Stimulated activated CD8-positive, alpha-beta memory T cell treated with anti-CD3 and anti-CD28 coated beads, Interleukin-2, amount 100 ng/mL, for 48 hours (primary cell): ENCODE measurements around the gene IPO11.

ENCODE experiments used
- DNase-seq, 2 donors: peaks; one replicate each; pipeline ENCODE4 v3.0.0-alpha.2; 2020; ENCODE audit warnings: low read depth in 2 of 2

IPO11 gene

DNA sequence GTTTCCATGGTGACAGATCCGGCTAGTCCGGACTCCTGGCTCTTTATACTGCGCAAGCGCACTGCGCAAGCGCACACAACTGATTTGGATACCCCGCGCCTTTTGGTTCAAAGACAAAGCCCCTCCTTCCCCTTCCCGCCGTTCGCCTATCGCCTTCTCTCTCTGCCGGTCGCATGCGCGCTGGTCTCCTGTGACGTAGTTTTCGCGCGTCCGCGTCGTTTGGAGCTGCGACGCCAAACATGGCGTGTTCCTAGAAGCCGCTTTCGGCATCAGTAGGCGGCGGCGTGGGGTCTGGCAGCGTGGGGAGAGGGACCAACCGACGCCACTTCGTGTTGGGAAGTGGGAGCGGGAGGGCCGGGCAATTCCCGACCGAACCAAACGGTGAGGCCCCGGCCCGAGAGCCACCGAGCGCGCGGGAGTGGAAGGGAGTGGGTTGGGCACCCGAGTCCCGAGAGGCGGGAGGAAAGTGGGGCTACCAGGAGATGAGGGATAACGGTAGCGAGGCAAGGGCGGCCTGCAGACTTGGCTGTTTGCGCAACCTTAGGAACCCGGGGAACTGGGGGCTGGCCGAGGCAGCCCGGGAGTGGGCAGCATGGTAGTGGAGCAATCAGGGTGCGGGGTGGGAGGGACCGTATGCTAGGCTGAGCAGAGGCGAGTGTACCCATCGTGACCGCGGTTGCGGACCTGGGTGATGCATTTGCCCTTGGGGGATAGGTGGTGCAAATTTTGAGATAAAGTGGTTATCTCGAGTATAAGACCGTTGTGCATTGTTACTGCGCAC is at the start of gene IPO11:
Gene IPO11, plus strand, starts transcription at position 215 of the 781 bp plus-strand sequence. CDS start 24,517 bp downstream, outside the sequence.
- DNase-seq: peak; percentile 95 to 99

DNA sequence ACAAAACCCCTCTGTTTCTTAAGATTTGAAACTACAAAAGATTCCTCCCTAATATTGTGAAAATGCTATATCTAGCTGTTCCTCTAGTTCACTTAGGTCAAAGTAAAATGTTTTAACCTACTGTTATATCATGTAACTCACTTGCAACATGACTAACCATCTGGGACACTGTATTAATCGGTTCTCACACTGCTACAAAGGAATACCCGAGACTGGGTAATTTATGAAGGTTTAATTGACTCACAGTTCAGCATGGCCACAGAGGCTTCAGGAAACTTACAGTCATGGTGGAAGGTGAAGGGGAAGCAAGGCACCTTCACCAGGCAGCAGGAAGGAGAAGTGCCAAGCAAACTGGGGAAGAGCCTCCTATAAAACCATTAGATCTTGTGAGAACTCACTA is 43.5 kb upstream of the IPO11 start:
- DNase-seq: no peak

DNA sequence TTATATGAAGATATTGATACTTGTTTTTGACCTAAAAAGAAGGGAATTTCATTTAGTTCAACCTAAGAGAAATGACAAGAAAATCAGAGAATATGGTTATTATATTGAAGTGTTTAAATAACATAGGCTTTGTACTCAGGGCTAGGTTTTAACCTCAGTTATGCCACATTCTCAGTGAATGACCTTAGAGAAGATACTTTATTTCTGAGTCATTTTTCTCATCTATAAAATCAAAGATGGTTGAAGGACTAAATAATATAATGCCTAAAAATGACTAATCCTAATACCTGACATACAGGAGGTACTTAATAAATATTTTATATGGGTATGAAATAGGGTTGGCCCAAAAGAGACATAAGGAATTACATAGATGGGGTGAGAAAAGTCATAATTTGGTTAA is 41.2 kb upstream of the IPO11 start:
- no peak for DNase-seq

DNA sequence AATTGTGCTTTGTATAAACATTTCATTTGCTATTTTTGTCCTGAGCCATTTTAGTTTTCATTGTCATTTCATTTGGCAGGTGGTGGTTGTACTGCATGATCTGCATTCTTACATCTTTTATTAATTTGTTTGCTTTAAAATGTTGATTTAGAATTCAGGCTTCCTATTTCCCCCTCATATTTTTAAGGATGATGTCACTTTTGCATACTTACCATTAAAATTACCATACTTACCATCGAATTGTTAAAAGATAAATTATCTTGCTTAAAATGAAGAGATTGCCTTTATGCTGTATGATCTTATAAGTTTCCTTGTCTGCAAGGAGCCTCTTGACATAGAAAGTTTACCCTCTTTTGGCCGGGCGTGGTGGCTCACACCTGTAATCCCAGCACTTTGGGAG is 40.0 kb upstream of the IPO11 start:
- no peak for DNase-seq

GRCh38 chr5:62373382-62373781 is 39.2 kb upstream of the IPO11 start:
- no peak for DNase-seq

- DNase-seq: no peak
Measured at GRCh38 chr5:62374090-62374489, 38.5 kb upstream of the IPO11 start.

- no peak for DNase-seq
Measured at GRCh38 chr5:62375627-62376026, 36.9 kb upstream of the IPO11 start.

GRCh38 chr5:62376064-62376463 is 36.5 kb upstream of the IPO11 start:
- no peak for DNase-seq

DNA sequence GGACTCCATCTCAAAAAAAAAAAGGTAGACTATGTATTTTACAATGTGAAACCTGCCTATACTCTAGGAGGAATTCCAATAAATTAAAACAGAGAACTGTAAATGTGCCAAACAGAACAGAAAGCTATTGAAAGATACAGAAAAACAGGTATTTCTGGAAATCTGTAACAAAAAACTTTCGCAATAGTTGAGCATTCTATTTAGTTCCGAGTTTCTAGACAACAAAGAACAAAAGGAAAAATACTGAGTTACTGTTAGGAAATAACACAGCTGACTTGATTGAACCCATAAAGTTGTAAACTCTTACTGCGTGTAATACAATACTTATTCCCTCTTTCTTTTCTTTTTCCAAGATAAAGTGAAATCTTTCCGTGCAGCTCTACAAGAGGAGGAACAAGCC is 27.4 kb upstream of the IPO11 start:
- no peak for DNase-seq

DNA sequence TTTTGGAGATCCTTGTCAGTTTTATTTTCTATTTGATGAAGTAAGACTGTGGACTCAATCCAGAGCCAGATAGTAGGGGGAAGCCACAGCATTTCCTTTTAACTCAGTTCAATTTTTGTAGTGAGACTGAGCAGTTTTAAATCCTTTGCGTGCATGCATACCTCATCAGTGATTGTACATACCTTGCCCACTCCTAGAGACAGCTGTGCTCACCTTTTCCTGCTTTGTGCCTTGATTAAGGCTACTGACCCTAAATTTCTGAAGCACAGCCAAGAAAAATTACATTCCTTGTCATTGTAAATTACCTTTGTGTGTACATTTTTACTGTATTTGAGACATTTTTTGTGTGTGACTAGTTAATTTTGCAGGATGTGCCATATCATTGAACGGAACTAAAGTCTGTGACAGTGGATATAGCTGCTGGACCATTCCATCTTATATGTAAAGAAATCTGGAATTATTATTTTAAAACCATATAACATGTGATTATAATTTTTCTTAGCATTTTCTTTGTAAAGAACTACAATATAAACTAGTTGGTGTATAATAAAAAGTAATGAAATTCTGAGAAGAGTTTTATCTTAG is 26.7 kb upstream of the IPO11 start:
- no peak for DNase-seq

- DNase-seq: no peak
Measured at GRCh38 chr5:62386824-62387223, 25.7 kb upstream of the IPO11 start.

GRCh38 chr5:62395210-62395950 is 17.2 kb upstream of the IPO11 start:
- no peak for DNase-seq

- peak; percentile 83 to 91 for DNase-seq
Measured at GRCh38 chr5:62403411-62404250, 8.9 kb upstream of the IPO11 start, which contains the start of gene DIMT1. DIMT1 (minus strand) TSS chr5:62403905; CDS start chr5:62403772, 133 bp downstream.

DNA sequence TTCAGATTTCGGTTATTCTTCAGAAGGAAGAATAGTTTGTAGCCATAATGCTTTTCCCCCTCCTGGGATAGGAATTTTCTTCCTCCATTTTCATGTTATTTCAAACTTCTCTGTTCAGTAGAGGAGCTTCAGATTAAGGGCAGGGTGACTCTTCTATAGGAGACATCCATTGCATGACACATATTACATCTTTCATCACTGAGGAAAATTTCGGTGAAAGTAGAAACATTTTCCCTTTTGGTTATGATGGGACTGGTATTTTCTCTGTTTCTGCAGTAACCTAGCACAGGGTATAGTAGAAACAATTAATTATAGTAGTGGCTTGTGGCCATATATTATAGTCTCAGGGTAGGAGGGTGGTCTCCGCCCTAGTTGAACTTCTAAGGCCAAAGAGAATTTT is 1.1 kb downstream of the IPO11 start:
- no peak for DNase-seq

GRCh38 chr5:62418462-62419076 is 6.0 kb downstream of the IPO11 start:
- no peak for DNase-seq

- DNase-seq: no peak
Measured at GRCh38 chr5:62419609-62420008, 7.0 kb downstream of the IPO11 start.

DNA sequence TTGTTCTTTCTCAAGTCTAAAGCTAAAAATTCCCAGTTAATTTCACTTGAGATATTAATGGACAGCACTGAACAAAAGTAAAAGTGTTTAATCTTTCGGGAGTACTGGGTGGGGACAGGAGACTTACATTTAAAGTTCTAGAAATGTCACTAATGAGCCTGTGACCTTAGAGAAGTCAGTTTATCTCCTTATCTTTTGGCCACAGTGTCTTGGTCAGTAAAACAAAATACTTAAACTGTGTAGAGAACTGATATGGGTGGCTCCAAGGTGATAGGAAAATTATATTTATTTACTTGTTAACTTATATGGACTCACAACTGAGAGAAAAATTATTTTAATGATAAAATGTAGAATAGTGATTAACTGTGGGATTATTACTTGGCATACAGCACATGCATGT is 8.9 kb downstream of the IPO11 start:
- DNase-seq: no peak

DNA sequence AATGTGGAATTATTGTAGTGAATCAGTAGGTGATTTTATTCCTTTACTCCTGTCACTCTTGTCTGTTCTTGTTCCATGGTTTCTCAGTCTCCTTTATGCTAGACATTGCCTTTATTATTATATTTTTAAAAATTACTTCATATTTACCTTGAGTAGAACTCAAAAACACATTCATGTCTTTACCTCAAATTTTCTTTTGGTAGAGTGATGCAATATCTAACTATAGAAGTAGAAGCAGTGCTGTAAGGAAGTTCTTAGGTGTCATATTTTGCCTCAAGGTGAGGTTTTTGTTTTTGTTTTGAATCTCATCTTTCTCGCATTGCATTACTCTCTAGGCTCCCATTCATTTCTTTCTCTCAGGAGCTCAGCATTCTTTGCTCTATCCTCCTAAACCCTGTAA is 12.2 kb downstream of the IPO11 start:
- DNase-seq: no peak

- no peak for DNase-seq
Measured at GRCh38 chr5:62431735-62432620, 19.4 kb downstream of the IPO11 start.

- DNase-seq: no peak
Measured at GRCh38 chr5:62432621-62433064, 20.1 kb downstream of the IPO11 start.
